Right lobe of liver (tissue), 4 donors: ENCODE results near the gene UBP1.

Source experiments
- CTCF ChIP-seq, 4 donors: fragments of 200-600 bp in 3 of 4; fragments of 450-650 bp in 1 of 4; IDR thresholded peaks; one replicate each; pipeline versions ENCODE4 v1.5.1 to v1.8.0; 2016 to 2022; ENCODE audit warnings: antibody characterized with exemption in 4 of 4, mild to moderate bottlenecking in 2 of 4
- POLR2A ChIP-seq: fragments of 450-650 bp; IDR thresholded peaks from one replicate; pipeline ENCODE4 v1.6.1; 2017; ENCODE audit warnings: antibody characterized with exemption, mild to moderate bottlenecking
- donor health status: DM: no; HTN: no; CAD: no.
- donor health status: DM: no; HTN: no; CAD: no.
- donor health status: DM: no; HTN: yes; CAD: no.

DNA sequence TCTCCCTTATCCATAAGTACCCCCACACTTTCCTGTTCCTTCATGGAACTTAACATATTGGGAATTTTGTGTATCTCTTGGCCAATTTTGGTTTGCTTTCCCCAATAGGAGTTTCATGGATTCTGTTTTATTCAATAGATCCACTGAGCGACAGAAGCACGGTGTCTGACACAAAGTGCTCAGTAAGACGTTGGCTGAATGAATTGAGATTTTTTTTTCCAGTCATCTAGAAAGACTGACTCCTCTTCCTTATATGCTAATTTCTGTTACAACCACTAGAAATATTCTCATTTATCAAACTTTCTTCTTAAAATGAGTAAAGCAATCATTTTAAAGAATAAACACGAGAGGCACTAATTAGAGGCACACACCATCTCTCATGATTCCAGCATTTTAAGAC lies 48.1 kb downstream of the UBP1 start:
- TF ChIP-seq CTCF (IDR thresholded peaks at IDR 0.05), result no peak
- TF ChIP-seq POLR2A, result no peak
